HG03045 (cell line): ENCODE data around the gene CCL4.
A peak's percentile ranks its signal among the peaks of the same experiment; 100 is the strongest.

Source experiments
- ATAC-seq: cut with Tn5 transposase; IDR thresholded peaks from one replicate; pipeline ENCODE4 v1.9.1; 2021; ENCODE audit warnings: mild to moderate bottlenecking, moderate library complexity; ENCODE audit not compliant: unreplicated experiment

CCL4 gene

GRCh38 chr17:36142806-36143205 lies 39.2 kb downstream of the CCL4 start:
- no peak for ATAC-seq

- ATAC-seq: no peak
These were observed 40.4 kb downstream of the CCL4 start for GRCh38 chr17:36144014-36144413.

GRCh38 chr17:36144981-36145729 lies 41.5 kb downstream of the CCL4 start:
- no peak for ATAC-seq

GRCh38 chr17:36147601-36148000 lies 44.0 kb downstream of the CCL4 start:
- ATAC-seq: no peak

- peak; percentile 74 for ATAC-seq
These were observed 45.1 kb downstream of the CCL4 start for GRCh38 chr17:36148559-36149295.

- no peak for ATAC-seq
These were observed 45.7 kb downstream of the CCL4 start for GRCh38 chr17:36149296-36149820.

- no peak for ATAC-seq
These were observed 48.4 kb downstream of the CCL4 start for GRCh38 chr17:36151891-36152638.

GRCh38 chr17:36152639-36153120 lies 49.1 kb downstream of the CCL4 start:
- no peak for ATAC-seq

GRCh38 chr17:36153895-36154610 lies 50.4 kb downstream of the CCL4 start:
- ATAC-seq: no peak
